Mononuclear cell (primary cell): ENCODE data around the gene PDE4D. TPM values are rescaled to one million over a fixed set of nuclear protein-coding genes. Genes with fewer than 3 reads are reported as not detected.
A peak's percentile ranks its signal among the peaks of the same experiment; 100 is the strongest.

ENCODE experiments used
- H3K27me3 ChIP-seq: 2 replicates; pipeline ENCODE4 v1.6.0; 2011; ENCODE audit warnings: low read length, control low read depth; ENCODE audit not compliant: insufficient read depth
- H3K4me1 ChIP-seq: 2 replicates; pipeline ENCODE4 v1.5.1; 2011; ENCODE audit warnings: mild to moderate bottlenecking, low read length, control low read depth; ENCODE audit not compliant: insufficient read depth
- H3K4me3 ChIP-seq: 2 replicates; pipeline ENCODE4 v1.5.1; 2011; ENCODE audit warnings: mild to moderate bottlenecking, low read length, moderate library complexity
- H3K9me3 ChIP-seq: 2 replicates; pipeline ENCODE4 v1.5.1; 2011; ENCODE audit warnings: low read depth, mild to moderate bottlenecking, control low read depth, low read length
- total RNA-seq: library from RNA; depleted of rRNA; stranded (reverse); fragments of >200 nt; gene quantifications from one replicate; pipeline ENCODE4 v1.2.3, GENCODE V29; 2012

PDE4D gene
- total RNA-seq, 1 donor: 171 TPM

DNA sequence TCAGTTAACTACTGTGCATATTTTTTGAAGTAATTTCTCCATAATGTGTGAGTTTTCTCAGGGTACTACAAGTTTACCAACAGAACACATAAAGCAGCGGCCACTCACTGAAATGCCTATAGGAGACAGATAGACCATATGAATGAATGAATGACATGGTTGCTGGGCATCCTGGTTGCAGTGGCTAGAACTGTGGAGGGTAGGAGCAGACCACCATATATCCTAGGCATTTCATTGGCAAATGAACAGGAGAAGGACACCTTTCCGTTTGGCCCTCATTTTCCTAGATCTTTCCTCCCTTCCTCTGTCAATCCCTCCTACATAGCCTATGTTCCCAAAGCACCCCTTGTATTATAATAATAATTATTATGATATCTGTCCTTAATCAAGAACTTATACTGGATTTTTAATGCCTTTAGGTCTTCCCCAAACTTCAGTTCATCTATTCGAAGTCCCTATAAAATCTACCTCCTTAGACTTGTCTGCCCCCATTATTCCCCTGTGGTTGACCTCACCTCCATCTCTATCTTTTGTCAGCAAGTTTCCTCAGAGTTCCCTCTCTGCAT, 838.5 kb downstream of the PDE4D start:
- H3K9me3 ChIP-seq: no peaks in the 10 kb centered on the region
- H3K4me3 ChIP-seq: no peak overlapping the region
- no peaks in the 10 kb centered on the region for H3K27me3 ChIP-seq
- H3K4me1 ChIP-seq: no peaks in the 10 kb centered on the region

DNA sequence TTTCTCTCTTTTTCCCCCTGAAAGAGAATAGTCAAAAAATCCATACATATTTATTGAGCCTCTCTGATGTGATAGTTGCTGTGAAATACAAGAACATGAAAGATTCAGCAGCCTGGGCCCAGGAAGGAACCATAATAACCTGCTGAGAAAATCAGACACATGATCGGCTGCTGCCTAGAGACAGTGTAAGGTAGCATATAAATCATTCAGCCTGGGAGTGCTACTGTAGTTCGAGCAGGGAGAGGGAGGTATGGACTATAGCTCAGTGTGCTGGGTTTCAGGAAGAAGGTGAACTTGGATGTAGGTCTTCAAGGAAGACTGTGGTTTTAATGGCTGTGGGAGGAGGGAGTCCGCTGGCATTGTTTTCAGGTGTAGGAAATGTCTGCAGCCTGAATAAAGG, 841.6 kb downstream of the PDE4D start:
- no peak overlapping the region for H3K4me3 ChIP-seq
- H3K9me3 ChIP-seq: no peaks in the 10 kb centered on the region
- no peaks in the 10 kb centered on the region for H3K4me1 ChIP-seq
- H3K27me3 ChIP-seq: no peaks in the 10 kb centered on the region

DNA sequence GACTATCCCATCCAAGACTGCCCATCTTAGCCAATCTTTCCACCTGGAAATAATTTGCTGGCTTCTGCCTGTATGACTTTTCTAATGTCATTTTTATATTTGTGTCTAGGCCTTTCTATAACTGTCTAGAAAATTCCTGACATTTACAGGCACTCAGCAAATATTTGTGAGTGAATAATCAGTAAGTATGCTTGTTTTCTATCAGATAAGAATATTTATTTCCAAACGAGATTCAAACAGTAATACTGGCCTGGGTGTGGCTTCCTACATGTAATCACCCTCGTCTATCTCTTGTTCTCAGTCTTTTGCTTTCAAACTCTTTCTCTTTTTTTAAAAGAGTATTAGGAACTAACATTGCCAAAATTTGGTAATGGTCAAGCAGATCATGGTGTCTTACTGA, 844.4 kb downstream of the PDE4D start:
- Histone ChIP-seq H3K9me3 (no peaks in the 10 kb centered on the region), H3K4me1 (no peaks in the 10 kb centered on the region), H3K27me3 (no peaks in the 10 kb centered on the region), H3K4me3 (no peak overlapping the region)

DNA sequence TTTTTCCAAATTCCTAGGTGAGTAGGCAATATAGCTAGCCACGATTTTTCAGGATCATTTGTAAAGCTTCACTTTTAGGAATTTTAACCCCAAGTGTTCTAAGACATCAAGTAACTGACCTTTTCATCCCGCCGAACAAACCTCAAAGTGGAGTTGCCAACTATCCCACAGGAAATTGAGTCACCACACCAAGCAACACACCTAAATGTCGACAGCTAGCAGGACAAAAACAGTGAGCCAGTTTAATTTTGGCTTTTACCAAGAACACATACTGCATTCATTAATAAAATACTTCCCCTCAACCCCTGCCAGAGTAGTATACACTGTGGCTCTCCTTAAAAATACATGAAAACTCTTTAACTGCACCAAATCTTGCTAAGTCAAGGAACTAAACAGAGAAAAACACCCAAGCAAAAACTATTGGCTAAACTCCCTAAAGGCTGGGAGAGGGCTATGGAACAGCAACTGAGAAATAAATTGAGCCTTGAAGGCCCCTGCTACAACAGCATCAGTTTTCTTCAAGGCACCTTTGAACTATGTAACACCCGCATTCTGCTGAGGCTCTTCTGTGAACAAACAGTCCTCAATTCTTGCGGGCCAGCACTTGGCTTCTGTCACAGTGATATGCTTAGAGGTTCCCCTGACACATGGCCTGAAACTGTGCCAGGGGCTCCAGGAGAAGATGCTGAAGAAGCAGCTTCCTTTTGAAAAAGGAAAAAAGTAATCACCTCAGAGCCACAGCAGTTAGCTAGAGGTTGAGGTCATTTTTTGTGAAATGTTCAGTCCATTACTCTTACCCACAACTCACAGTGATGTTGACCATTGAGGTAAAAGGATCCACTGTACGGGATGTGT, 851.1 kb downstream of the PDE4D start:
- Histone ChIP-seq H3K27me3 (no peaks in the 10 kb centered on the region), H3K4me3 (no peak overlapping the region), H3K4me1 (peaks cover 36% of the 10 kb centered on the region), H3K9me3 (no peaks in the 10 kb centered on the region)

DNA sequence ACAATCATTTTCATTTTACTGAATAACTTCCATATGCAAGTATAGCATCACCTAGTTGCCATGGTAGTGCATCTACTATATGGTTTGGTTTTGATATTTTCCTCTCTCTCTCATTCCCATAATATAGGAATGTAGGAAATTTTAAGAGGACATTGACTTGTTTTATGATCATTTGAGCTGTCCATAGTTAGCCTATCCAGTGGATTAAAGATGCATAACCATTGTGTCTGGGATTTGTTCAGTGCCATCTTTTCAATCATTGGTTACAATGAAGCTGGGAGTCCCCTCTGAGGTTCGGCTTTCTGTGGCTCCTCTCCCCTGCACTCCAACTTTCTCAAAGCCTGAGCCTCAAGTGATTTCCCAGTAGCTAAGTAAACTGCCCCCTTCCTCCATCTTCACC, 852.2 kb downstream of the PDE4D start:
- Histone ChIP-seq H3K9me3 (no peaks in the 10 kb centered on the region), H3K4me1 (peaks cover 41% of the 10 kb centered on the region), H3K4me3 (no peak overlapping the region), H3K27me3 (no peaks in the 10 kb centered on the region)

DNA sequence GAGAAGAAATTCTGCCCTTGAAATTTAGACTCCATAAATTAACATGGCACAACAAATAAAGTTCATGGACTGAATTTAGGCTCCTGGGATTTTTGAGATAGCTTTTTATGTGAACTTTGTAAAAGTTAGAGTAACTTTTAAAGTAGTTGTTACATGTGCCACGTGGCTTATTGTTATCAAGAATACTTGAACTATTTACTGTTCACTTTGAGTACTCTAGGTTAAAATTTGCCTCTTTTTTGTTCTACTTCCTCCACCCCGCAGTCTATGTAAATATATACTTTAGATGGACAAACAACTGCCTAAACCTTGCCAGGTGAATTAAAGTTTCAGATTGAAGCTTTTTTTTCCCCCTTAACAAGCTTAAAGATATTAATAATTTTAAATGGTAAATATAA, 852.7 kb downstream of the PDE4D start:
- H3K9me3 ChIP-seq: no peaks in the 10 kb centered on the region
- H3K4me1 ChIP-seq: peaks cover 44% of the 10 kb centered on the region
- H3K4me3 ChIP-seq: no peak overlapping the region
- no peaks in the 10 kb centered on the region for H3K27me3 ChIP-seq

DNA sequence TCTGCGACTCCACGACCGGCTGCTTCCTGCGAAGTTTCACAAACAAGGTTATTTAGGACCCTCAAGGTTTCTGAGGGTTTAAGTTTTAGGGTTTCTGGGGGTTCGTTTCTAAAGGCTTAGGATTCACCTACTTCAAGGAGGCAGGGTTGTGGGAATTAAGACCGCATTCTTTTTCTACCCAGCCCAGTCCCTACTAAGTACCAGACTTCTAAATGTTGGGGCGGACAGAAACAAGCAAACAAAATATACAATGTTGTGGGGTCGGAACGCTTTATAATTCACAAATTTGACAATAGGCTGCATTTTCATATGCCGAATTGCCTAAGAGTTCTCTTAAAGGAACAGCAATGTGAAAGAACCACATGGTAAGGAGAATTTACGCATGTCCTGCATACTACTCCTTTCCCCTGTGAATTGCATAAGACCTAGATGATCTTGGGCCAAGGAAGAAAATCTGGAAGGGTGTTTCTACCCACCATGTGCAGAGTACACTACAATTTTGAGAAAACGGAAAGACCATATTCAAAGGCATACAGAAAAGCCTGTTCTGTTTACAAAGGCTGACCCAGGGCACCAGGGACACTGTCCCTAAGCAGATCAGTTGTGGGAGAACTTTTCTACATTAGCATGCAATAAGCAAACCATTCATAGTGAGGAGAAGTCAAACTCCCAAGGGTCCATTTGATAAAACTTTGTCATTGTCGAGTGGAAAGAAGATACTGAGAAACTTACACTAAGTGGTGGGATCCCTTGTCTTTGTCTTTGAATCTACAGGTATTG, 853.3 kb downstream of the PDE4D start:
- no peaks in the 10 kb centered on the region for H3K9me3 ChIP-seq
- no peaks in the 10 kb centered on the region for H3K27me3 ChIP-seq
- peak overlapping the region; percentile 74 for H3K4me3 ChIP-seq
- peaks cover 47% of the 10 kb centered on the region for H3K4me1 ChIP-seq

DNA sequence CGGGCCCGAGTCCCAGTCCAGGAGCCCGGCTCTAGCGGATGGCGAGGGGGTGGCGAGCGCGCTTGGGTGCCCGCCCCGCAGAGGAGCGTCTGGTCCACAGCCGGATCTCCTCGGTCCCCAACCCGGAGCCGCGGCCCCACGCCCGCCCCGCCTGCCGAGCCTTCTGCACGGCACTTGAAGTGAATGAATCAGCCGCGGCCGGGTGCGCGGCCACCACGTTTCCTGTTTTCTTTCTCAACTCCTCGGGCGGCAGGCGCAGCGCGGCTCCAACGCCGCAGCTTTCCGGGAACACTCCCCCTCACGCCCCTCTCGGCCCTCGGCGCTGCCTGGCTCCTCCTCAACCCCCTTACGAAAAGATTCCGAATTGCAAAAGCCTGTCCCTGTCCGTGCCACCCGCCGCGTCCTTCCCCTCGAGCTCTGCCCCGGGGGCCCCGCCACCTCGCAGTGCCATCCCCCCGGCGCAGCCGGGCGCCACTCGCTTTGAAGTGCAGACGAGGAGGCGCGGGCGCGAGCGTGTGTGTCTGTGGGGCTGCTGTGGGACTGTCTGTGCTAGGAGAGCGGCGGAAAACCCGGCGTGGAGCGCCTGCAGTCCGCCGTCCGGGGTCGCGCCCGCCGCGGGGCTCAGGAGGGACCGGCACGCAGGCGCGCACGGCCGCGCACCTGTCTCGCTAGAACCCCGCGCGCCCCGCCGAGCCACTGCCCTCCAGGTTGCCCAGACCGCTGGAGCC, 854.1 kb downstream of the PDE4D start:
- Histone ChIP-seq H3K27me3 (no peaks in the 10 kb centered on the region), H3K4me1 (peaks cover 51% of the 10 kb centered on the region), H3K9me3 (no peaks in the 10 kb centered on the region), H3K4me3 (peak overlapping the region; percentile 74)

DNA sequence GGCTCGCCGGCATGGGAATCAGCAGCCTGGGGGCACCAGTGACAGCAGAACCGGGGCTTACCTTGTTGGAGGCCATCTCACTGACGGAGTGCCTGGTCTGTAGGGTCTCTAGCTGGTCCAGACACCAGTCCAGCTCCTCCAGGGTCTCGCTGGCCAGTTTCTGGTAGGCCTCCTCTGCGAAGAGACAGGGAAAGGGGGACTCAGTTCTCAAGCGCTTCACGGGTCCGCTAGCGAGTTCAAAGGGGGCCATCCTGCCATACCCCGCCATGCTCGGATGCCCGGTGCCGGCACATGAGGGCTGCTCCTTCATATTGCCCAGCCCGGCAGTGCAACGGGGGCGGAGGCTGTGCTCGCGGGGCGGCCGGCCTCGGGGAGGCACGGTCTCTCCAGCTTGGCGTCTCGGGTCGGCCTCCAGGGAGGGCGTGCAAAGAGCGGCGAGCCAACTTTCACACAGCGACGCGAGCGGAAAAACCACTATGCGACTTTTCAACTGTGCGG, 854.7 kb downstream of the PDE4D start:
- peaks cover 51% of the 10 kb centered on the region for H3K4me1 ChIP-seq

DNA sequence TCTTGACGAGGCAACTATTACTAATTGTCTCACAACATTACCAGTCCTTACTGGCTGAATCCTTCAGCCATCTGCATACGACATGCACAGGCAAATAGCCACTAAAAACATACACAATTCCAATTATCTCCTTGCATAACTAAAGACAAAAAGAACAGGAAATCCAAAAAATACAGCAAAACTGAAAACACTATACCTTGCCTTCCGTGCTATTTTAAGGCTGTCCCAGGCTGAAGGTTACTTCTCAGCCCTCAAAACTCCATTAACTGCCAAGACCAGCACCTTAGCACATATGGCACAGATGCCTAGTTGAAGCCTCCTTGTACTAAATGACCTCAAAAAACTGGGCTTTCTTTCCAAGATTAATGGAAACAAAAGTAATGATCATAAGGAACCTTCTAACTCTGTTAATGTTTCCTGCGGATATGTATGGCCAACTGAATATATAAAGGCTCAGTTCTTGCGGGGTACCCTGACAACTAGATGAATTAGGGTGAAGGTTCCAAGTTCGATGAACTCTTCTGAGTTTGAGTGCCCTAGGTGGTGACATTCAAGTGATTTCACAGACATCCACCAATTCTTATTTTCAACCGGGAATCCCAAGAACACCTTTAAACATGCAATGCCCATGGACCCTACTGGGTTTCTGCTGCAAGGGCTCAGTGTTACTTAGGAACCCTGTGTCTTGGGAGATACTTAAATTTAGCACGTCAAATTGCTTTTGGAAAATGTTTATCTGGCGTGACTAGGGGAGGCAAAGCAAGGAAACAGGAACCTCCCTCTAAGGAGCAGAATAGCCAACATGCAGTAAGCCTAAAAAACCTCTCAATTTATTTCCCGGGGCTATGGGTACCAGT, 855.4 kb downstream of the PDE4D start:
- Histone ChIP-seq H3K9me3 (no peaks in the 10 kb centered on the region), H3K4me3 (peak overlapping the region; percentile 74), H3K4me1 (peaks cover 51% of the 10 kb centered on the region), H3K27me3 (no peaks in the 10 kb centered on the region)

More for the DNA sequence above, 854.7 kb downstream of the PDE4D start:
- no peaks in the 10 kb centered on the region for H3K27me3 ChIP-seq
- no peaks in the 10 kb centered on the region for H3K9me3 ChIP-seq
- H3K4me3 ChIP-seq: peak overlapping the region; percentile 74

DNA sequence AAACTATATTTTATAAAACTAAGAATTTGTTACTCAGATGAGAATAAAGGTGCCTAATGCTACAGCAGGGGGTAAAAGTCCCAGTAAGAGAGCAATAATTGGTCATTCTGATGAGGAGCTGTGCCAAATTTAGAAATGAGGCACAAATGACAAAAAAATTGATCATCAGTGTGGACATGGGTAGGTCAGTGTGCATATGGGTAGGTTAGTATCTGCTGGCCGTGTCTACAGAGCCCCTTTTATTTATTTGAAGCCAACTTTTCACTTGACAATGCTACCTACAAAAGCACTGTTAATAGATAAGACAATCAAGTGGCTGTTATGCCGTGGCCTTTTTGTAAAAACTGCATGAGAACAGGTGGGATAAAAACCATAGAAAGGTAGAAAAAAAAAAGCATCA, 856.1 kb downstream of the PDE4D start:
- H3K4me1 ChIP-seq: peaks cover 49% of the 10 kb centered on the region
- H3K9me3 ChIP-seq: no peaks in the 10 kb centered on the region
- no peaks in the 10 kb centered on the region for H3K27me3 ChIP-seq
- H3K4me3 ChIP-seq: peak overlapping the region; percentile 74

DNA sequence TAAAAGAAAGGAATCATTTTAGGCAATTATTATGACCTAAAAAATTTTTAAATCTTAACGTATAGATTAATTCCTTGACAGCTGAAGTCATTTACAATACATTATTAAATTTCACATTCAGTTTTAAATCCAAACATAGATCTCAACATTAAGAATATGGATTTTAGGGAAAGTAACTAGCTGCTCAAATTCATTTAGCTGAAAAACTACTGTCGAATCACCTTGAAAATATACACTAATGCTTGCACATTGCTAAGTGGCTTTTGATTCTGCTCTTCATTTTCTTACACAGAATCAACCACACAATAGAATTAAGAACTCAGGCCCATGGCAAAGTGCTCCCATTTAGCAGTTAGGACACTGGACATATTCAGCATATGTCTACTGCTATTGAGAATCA, 856.5 kb downstream of the PDE4D start:
- Histone ChIP-seq H3K4me1 (peaks cover 45% of the 10 kb centered on the region), H3K27me3 (no peaks in the 10 kb centered on the region), H3K9me3 (no peaks in the 10 kb centered on the region), H3K4me3 (peak overlapping the region; percentile 74)

DNA sequence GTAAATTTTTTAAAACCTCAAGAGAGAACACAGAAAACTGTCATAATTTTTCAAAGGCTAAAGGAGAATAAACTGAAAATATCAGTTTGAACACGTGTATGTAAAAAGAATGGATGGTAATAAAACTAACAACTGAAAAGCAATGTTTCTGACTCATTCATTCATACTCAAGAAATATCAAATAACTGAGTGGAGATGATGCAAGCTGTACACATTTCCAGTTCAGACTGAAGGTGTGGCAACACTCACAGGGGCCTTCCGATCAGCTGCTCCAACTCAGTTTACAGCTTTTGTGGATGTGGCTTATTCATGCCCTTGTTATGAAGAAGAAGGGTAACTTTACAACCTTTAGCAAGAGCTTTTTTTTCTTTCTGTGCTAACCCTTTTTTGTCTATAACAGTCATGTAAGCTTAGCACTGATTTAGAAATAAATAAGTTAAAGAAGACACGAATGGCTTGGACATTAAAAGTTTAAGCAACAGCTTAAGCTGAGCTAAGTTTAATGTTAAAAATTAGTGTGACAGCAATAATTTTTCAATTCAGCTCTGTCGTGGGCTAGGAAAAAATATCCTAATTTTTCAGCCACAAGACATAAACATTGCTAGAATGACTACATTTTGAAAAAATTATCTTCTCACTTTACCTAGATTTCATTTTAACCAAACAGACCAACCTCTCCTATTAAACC, 857.1 kb downstream of the PDE4D start:
- no peaks in the 10 kb centered on the region for H3K9me3 ChIP-seq
- peaks cover 38% of the 10 kb centered on the region for H3K4me1 ChIP-seq
- no peaks in the 10 kb centered on the region for H3K27me3 ChIP-seq
- no peak overlapping the region for H3K4me3 ChIP-seq
